Gastrocnemius medialis (tissue), 4 donors: ENCODE results near the gene SEC14L3.

Source experiments
- CTCF ChIP-seq, 5 experiments: fragments of 450-650 bp in 3 of 5; fragments of 200-600 bp in 2 of 5; sonication (generic) in 2 of 5; IDR thresholded peaks in 4 of 5; conservative IDR thresholded peaks in 1 of 5; 1 replicate in 4 of 5; 2 replicates in 1 of 5; pipeline ENCODE4 v1.5.1; 2016 to 2019; ENCODE audit warnings: antibody characterized with exemption in 5 of 5, mild to moderate bottlenecking in 3 of 5, moderate library complexity in 3 of 5
- POLR2A ChIP-seq, 2 donors: fragments of 450-650 bp; IDR thresholded peaks; one replicate each; pipeline ENCODE4 v1.6.1; 2017; ENCODE audit warnings: antibody characterized with exemption in 2 of 2, mild to moderate bottlenecking in 2 of 2, moderate library complexity in 2 of 2

- TF ChIP-seq POLR2A (IDR thresholded peaks at IDR 0.05): no peak
- TF ChIP-seq CTCF (IDR thresholded peaks at IDR 0.05 in 4 of 5, conservative IDR thresholded peaks at IDR 0.05 in 1 of 5): no peak
Observed at GRCh38 chr22:30519842-30520425, 48.1 kb upstream of the SEC14L3 start.
